Activated T-cell treated with anti-CD3 and anti-CD28 coated beads, Interleukin-2, amount 50 U/mL, for 24 hours (primary cell): ENCODE measurements around the gene CDC73.

ENCODE experiments used
- DNase-seq: peaks from one replicate; pipeline ENCODE4 v3.0.0-alpha.2; 2020
- H3K27ac Mint-ChIP-seq: 2 replicates; pipeline ENCODE4 v1.8.0; 2020; ENCODE audit warnings: mild to moderate bottlenecking, mixed read lengths
- H3K27me3 Mint-ChIP-seq: 2 replicates; pipeline ENCODE4 v1.8.0; 2020; ENCODE audit warnings: mixed read lengths
- H3K36me3 Mint-ChIP-seq: 2 replicates; pipeline ENCODE4 v1.8.0; 2020; ENCODE audit warnings: low read depth, mixed read lengths
- H3K4me1 Mint-ChIP-seq: 2 replicates; pipeline ENCODE4 v1.8.0; 2020; ENCODE audit warnings: low read depth, mixed read lengths
- H3K4me3 Mint-ChIP-seq: 2 replicates; pipeline ENCODE4 v1.8.0; 2020; ENCODE audit warnings: mild to moderate bottlenecking, moderate library complexity, mixed read lengths
- H3K9me3 Mint-ChIP-seq: 2 replicates; pipeline ENCODE4 v1.8.0; 2020; ENCODE audit warnings: mixed read lengths

The CDC73 gene

GRCh38 chr1:193121616-193122593 lies at the start of gene CDC73:
Gene CDC73, plus strand, starts transcription at chr1:193122031. Its CDS starts 170 bp downstream, at chr1:193122201.
- Mint-ChIP-seq H3K9me3 (no peaks in the 10 kb centered on the region), H3K4me3 (peak within 1 kb of the TSS; percentile 91), H3K36me3 (peaks cover 40% of the 10 kb centered on the region), H3K4me1 (peaks cover 44% of the 10 kb centered on the region), H3K27ac (peak within 1 kb of the TSS; percentile 95), H3K27me3 (no peaks in the 10 kb centered on the region)
- peak; percentile 100 for DNase-seq

- H3K36me3 Mint-ChIP-seq: peaks cover 81% of the 10 kb centered on the region
Measured at GRCh38 chr1:193077991-193078390, 43.8 kb upstream of the CDC73 start.

GRCh38 chr1:193079187-193079586 lies 42.6 kb upstream of the CDC73 start:
- Mint-ChIP-seq H3K4me1 (peaks cover 12% of the 10 kb centered on the region), H3K36me3 (peaks cover 82% of the 10 kb centered on the region), H3K27ac (no peak overlapping the region), H3K9me3 (peaks cover 2% of the 10 kb centered on the region), H3K27me3 (no peaks in the 10 kb centered on the region), H3K4me3 (no peak overlapping the region)
- no peak for DNase-seq

More at GRCh38 chr1:193077991-193078390, 43.8 kb upstream of the CDC73 start:
- Mint-ChIP-seq H3K27me3 (no peaks in the 10 kb centered on the region), H3K4me3 (no peak overlapping the region), H3K9me3 (peaks cover 2% of the 10 kb centered on the region), H3K4me1 (peaks cover 12% of the 10 kb centered on the region), H3K27ac (no peak overlapping the region)
- no peak for DNase-seq

GRCh38 chr1:193083365-193084088 lies 38.3 kb upstream of the CDC73 start:
- H3K4me3 Mint-ChIP-seq: no peak overlapping the region
- DNase-seq: no peak
- peaks cover 77% of the 10 kb centered on the region for H3K36me3 Mint-ChIP-seq
- no peaks in the 10 kb centered on the region for H3K9me3 Mint-ChIP-seq
- no peaks in the 10 kb centered on the region for H3K4me1 Mint-ChIP-seq
- peak overlapping the region; percentile 31 for H3K27ac Mint-ChIP-seq
- H3K27me3 Mint-ChIP-seq: no peaks in the 10 kb centered on the region

- Mint-ChIP-seq H3K36me3 (peaks cover 72% of the 10 kb centered on the region), H3K9me3 (no peaks in the 10 kb centered on the region), H3K27me3 (no peaks in the 10 kb centered on the region), H3K4me1 (no peaks in the 10 kb centered on the region), H3K4me3 (no peak overlapping the region), H3K27ac (no peak overlapping the region)
- DNase-seq: no peak
Measured at GRCh38 chr1:193085263-193085662, 36.6 kb upstream of the CDC73 start.

- Mint-ChIP-seq H3K27me3 (no peaks in the 10 kb centered on the region), H3K4me1 (no peaks in the 10 kb centered on the region), H3K4me3 (no peak overlapping the region), H3K36me3 (peaks cover 73% of the 10 kb centered on the region), H3K9me3 (no peaks in the 10 kb centered on the region), H3K27ac (no peak overlapping the region)
- DNase-seq: no peak
Measured at GRCh38 chr1:193086342-193086741, 35.5 kb upstream of the CDC73 start.

GRCh38 chr1:193087893-193088292 lies 33.9 kb upstream of the CDC73 start:
- Mint-ChIP-seq H3K27ac (no peak overlapping the region), H3K9me3 (no peaks in the 10 kb centered on the region), H3K27me3 (no peaks in the 10 kb centered on the region), H3K36me3 (peaks cover 64% of the 10 kb centered on the region), H3K4me3 (no peak overlapping the region), H3K4me1 (no peaks in the 10 kb centered on the region)
- no peak for DNase-seq

GRCh38 chr1:193090865-193091264 lies 31.0 kb upstream of the CDC73 start:
- Mint-ChIP-seq H3K36me3 (peaks cover 58% of the 10 kb centered on the region), H3K27ac (no peak overlapping the region), H3K27me3 (no peaks in the 10 kb centered on the region), H3K4me3 (no peak overlapping the region), H3K4me1 (no peaks in the 10 kb centered on the region), H3K9me3 (no peaks in the 10 kb centered on the region)
- DNase-seq: no peak

GRCh38 chr1:193094112-193094511 lies 27.7 kb upstream of the CDC73 start:
- Mint-ChIP-seq H3K9me3 (no peaks in the 10 kb centered on the region), H3K27me3 (no peaks in the 10 kb centered on the region), H3K4me1 (peaks cover 5% of the 10 kb centered on the region), H3K4me3 (no peak overlapping the region), H3K36me3 (peaks cover 71% of the 10 kb centered on the region), H3K27ac (peak overlapping the region; percentile 26)
- DNase-seq: no peak

GRCh38 chr1:193102662-193103061 lies 19.2 kb upstream of the CDC73 start:
- H3K9me3 Mint-ChIP-seq: no peaks in the 10 kb centered on the region
- no peak for DNase-seq
- H3K36me3 Mint-ChIP-seq: peaks cover 46% of the 10 kb centered on the region
- H3K4me3 Mint-ChIP-seq: no peak overlapping the region
- peaks cover 29% of the 10 kb centered on the region for H3K4me1 Mint-ChIP-seq
- H3K27ac Mint-ChIP-seq: no peak overlapping the region
- no peaks in the 10 kb centered on the region for H3K27me3 Mint-ChIP-seq

- peak overlapping the region; percentile 55 for H3K27ac Mint-ChIP-seq
- H3K9me3 Mint-ChIP-seq: no peaks in the 10 kb centered on the region
- H3K4me1 Mint-ChIP-seq: peaks cover 26% of the 10 kb centered on the region
- no peak for DNase-seq
- H3K36me3 Mint-ChIP-seq: peaks cover 34% of the 10 kb centered on the region
- H3K4me3 Mint-ChIP-seq: peak overlapping the region; percentile 92
- no peaks in the 10 kb centered on the region for H3K27me3 Mint-ChIP-seq
Measured at GRCh38 chr1:193103759-193104501, 17.9 kb upstream of the CDC73 start.

- H3K9me3 Mint-ChIP-seq: no peaks in the 10 kb centered on the region
- no peaks in the 10 kb centered on the region for H3K27me3 Mint-ChIP-seq
- peak; percentile 53 for DNase-seq
- H3K4me1 Mint-ChIP-seq: peaks cover 26% of the 10 kb centered on the region
- peaks cover 28% of the 10 kb centered on the region for H3K36me3 Mint-ChIP-seq
- H3K4me3 Mint-ChIP-seq: peak overlapping the region; percentile 92
- peak overlapping the region; percentile 88 for H3K27ac Mint-ChIP-seq
Measured at GRCh38 chr1:193104502-193104906, 17.3 kb upstream of the CDC73 start.

- Mint-ChIP-seq H3K4me1 (peaks cover 26% of the 10 kb centered on the region), H3K27ac (peak within 1 kb of the TSS; percentile 88), H3K4me3 (peak within 1 kb of the TSS; percentile 92), H3K36me3 (peaks cover 22% of the 10 kb centered on the region), H3K9me3 (no peaks in the 10 kb centered on the region), H3K27me3 (no peaks in the 10 kb centered on the region)
- peak; percentile 75 for DNase-seq
Measured at GRCh38 chr1:193104907-193105820, 16.7 kb upstream of the CDC73 start, which contains the start of gene GLRX2. Gene GLRX2, minus strand, starts transcription at chr1:193105414. Its CDS starts 32 bp downstream, at chr1:193105382.
